Measurements from ENCODE around the gene IRF2BPL. TPM values are rescaled to one million over a fixed set of nuclear protein-coding genes. Genes with fewer than 3 reads are reported as not detected.

Gene IRF2BPL
- total RNA-seq, 1 donor from 2014 or later = 8.6 TPM

- H3K27ac Mint-ChIP-seq (ENCODE audit: unreplicated experiment) = no peak overlapping the region
- H3K4me1 Mint-ChIP-seq (ENCODE audit: unreplicated experiment) = peaks cover 2% of the 10 kb centered on the region
- H3K36me3 Mint-ChIP-seq (ENCODE audit: low read depth, unreplicated experiment) = no peaks in the 10 kb centered on the region
- H3K9me3 Mint-ChIP-seq (ENCODE audit: unreplicated experiment) = no peaks in the 10 kb centered on the region
- H3K27me3 Mint-ChIP-seq (ENCODE audit: unreplicated experiment) = peaks cover 9% of the 10 kb centered on the region
- TF ChIP-seq CTCF (IDR thresholded peaks at IDR 0.05; ENCODE audit: unreplicated experiment) = no peak
- no peak overlapping the region for H3K4me3 Mint-ChIP-seq (ENCODE audit: unreplicated experiment)
- no peak for DNase-seq (ENCODE audit: low spot score)
Observed at GRCh38 chr14:76995279-76996035, 33.1 kb downstream of the IRF2BPL start.

- no peak for TF ChIP-seq CTCF (IDR thresholded peaks at IDR 0.05; ENCODE audit: unreplicated experiment)
- Mint-ChIP-seq H3K27ac (ENCODE audit: unreplicated experiment) (no peak overlapping the region), H3K9me3 (ENCODE audit: unreplicated experiment) (no peaks in the 10 kb centered on the region), H3K27me3 (ENCODE audit: unreplicated experiment) (peaks cover 13% of the 10 kb centered on the region), H3K4me3 (ENCODE audit: unreplicated experiment) (no peak overlapping the region), H3K36me3 (ENCODE audit: low read depth, unreplicated experiment) (no peaks in the 10 kb centered on the region), H3K4me1 (ENCODE audit: unreplicated experiment) (no peaks in the 10 kb centered on the region)
- DNase-seq (ENCODE audit: low spot score) = no peak
Observed at GRCh38 chr14:76993752-76994151, 34.8 kb downstream of the IRF2BPL start.

- DNase-seq (ENCODE audit: low spot score) = no peak
- H3K9me3 Mint-ChIP-seq (ENCODE audit: unreplicated experiment) = no peaks in the 10 kb centered on the region
- H3K27me3 Mint-ChIP-seq (ENCODE audit: unreplicated experiment) = peaks cover 7% of the 10 kb centered on the region
- no peak for TF ChIP-seq CTCF (IDR thresholded peaks at IDR 0.05; ENCODE audit: unreplicated experiment)
- H3K4me1 Mint-ChIP-seq (ENCODE audit: unreplicated experiment) = peaks cover 6% of the 10 kb centered on the region
- H3K4me3 Mint-ChIP-seq (ENCODE audit: unreplicated experiment) = no peak overlapping the region
- no peak overlapping the region for H3K27ac Mint-ChIP-seq (ENCODE audit: unreplicated experiment)
- no peaks in the 10 kb centered on the region for H3K36me3 Mint-ChIP-seq (ENCODE audit: low read depth, unreplicated experiment)
Observed at GRCh38 chr14:76990084-76990483, 38.4 kb downstream of the IRF2BPL start.

DNA sequence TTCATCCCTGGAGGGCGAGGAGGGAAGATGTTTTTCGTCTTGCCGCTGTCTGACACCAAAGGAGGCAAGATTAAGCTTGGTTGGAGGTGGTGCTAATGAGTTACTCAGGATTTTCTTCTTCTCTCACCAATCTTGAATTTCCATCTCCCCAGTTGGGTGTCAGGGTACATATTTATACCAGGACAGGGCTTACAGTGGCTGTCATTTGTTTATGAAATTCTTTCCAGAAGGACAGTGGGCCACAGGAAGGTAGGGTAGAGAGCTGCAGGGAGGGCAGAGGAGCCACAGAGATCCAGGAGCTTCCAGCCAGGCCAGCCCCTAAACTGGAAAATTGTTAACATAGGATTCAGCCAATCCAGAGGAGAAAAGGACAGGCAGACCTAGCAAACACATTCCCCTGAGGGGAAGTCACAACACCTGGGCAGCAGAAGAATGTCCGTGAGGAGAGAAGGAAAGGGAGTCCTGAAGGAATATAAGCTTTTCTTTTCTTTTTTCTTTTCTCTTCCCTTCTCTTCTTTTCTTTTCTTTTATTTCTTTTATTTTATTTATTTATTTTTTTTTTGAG is 40.5 kb downstream of the IRF2BPL start:
- Mint-ChIP-seq H3K4me1 (ENCODE audit: unreplicated experiment) (peaks cover 9% of the 10 kb centered on the region), H3K36me3 (ENCODE audit: low read depth, unreplicated experiment) (no peaks in the 10 kb centered on the region), H3K4me3 (ENCODE audit: unreplicated experiment) (no peak overlapping the region), H3K27ac (ENCODE audit: unreplicated experiment) (no peak overlapping the region), H3K9me3 (ENCODE audit: unreplicated experiment) (no peaks in the 10 kb centered on the region), H3K27me3 (ENCODE audit: unreplicated experiment) (peaks cover 4% of the 10 kb centered on the region)
- no peak for DNase-seq (ENCODE audit: low spot score)
- no peak for TF ChIP-seq CTCF (IDR thresholded peaks at IDR 0.05; ENCODE audit: unreplicated experiment)

DNA sequence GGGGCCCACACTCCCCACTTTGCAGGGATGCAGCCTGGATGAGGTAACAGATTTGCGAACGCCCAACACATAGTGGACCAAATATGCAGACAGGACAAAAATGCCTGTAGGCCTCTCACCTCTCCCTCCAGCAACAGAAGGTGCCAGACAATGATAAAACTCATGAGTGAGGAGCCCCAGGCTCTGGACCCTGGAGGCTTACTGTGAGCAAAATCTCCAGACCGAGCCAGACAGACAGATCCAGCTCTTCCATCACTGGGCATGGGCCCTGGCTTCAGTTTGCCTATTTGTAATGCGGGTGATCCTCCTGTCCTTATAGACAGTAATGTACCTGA is 42.3 kb downstream of the IRF2BPL start:
- H3K27me3 Mint-ChIP-seq (ENCODE audit: unreplicated experiment) = peaks cover 4% of the 10 kb centered on the region
- DNase-seq (ENCODE audit: low spot score) = no peak
- H3K27ac Mint-ChIP-seq (ENCODE audit: unreplicated experiment) = no peak overlapping the region
- no peaks in the 10 kb centered on the region for H3K9me3 Mint-ChIP-seq (ENCODE audit: unreplicated experiment)
- peaks cover 9% of the 10 kb centered on the region for H3K4me1 Mint-ChIP-seq (ENCODE audit: unreplicated experiment)
- H3K4me3 Mint-ChIP-seq (ENCODE audit: unreplicated experiment) = no peak overlapping the region
- TF ChIP-seq CTCF (IDR thresholded peaks at IDR 0.05; ENCODE audit: unreplicated experiment) = no peak
- H3K36me3 Mint-ChIP-seq (ENCODE audit: low read depth, unreplicated experiment) = no peaks in the 10 kb centered on the region

All from endothelial cell (in vitro differentiated cells).